ENCODE measurements around the gene VEPH1.
A peak's percentile ranks its signal among the peaks of the same experiment; 100 is the strongest.

Gene VEPH1

DNA sequence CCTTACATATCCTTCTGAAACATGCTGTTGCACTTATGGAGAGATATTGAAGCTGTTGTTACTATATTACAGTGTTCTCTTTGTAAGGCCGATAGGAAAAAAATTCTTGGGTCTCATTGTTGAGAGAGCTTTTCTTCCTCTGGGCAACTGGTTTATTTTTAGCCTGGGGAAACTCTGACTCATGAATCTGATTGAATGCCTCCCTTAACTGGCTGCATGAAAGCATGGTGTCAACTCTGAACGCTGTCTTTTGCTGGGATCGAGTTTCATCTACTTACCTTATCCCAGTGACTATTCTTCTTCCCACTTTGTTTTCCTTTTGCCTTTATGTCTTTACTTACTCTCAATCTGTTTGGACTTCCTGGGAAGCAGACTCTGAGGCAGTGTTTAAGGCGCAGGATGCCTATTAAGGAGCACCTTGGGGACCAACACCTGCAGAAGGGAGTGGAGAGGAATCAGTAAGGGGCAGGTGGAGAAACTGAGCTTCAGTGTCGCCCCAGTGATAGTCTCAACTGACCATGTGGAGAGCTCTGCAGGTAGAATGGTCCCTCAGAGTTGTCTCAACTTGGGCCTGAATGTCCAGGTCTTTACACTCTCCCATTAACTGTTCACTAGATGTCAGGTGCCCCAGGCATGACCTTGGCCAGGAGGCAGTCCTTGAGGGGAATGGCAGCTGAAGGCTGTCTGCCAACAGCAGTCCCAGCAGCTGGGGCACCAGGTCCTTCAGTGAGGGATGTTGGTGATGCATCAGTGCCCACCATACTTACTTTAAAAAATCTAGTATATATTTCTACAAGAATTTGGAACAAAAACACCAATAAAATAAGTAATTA lies 254.4 kb downstream of the VEPH1 start:
- DNase-seq, result no peak

DNA sequence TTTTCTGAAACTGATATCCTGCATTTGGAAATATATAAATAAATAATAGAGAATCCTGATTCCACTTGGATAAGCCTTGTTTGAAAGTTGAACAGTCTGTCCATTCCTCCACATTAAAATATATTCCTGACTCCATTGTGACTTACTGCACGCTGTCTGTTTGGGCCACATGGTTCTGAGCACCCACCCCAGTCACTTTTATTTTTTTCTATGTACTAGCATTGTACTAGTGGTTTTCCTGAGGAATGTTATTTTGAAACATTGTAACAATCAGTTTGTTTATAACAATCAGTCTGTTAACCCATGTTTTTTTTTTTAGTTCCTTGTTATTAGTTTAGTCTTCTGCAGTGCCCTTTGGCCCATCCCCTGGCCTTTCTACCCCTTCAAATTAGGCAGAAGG lies 255.8 kb downstream of the VEPH1 start:
- DNase-seq, result no peak

DNA sequence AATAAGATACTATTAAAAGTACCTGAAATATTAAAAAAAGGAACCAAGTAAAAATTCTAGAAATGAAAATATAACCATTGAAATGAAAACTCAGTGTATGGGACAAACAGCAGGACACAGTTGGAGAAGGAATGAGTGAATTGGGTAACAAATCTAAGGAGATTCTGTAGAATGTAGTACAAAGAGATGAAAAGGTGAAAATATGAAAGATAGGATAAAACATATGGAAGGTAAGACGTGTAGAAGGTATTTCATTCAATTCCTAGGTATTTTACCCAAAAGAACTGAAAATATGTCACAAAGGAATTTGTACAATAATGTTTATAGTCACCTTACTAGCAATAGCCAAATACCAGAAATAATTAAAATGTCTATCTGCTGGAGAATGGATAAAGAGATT lies 260.4 kb downstream of the VEPH1 start:
- DNase-seq, result no peak

DNA sequence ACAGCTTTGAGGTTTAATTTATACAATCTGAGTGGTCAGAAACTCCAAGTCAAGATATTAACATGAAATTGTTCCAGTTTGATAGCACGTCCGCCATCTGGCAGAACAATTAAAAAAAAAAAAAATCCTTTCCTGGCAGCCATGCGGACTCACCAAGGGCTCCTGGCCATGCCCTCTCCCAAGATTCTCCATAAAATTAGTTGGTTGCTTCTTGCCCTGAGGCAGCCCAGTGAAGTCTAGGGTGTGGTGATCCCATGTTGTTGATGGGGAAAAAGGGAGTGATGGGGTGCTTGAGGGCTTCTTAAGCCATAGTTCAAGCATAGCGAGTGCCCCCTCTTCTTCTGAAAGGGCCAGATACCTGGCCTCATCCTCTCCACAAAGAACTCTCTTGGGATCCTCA lies 261.6 kb downstream of the VEPH1 start:
- no peak for DNase-seq

DNA sequence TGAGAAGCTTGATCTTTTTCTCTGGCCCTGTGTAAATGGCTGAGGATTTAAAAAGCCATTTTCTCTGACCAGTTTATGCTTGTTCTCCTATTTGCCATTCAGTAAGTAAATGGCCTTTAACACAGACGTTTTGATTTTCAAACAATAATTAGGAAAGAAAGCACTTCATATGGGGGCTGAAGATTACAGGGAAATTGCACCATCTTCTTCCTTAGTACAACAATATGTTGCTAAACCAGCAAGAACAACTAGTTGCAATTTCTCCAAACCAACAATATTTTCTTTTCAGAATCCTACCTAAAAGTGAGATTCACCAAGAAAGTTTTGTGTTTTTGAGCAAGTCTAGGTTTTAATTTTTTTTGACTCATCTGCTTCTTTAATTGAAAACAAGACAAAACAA lies 262.8 kb downstream of the VEPH1 start:
- no peak for DNase-seq

DNA sequence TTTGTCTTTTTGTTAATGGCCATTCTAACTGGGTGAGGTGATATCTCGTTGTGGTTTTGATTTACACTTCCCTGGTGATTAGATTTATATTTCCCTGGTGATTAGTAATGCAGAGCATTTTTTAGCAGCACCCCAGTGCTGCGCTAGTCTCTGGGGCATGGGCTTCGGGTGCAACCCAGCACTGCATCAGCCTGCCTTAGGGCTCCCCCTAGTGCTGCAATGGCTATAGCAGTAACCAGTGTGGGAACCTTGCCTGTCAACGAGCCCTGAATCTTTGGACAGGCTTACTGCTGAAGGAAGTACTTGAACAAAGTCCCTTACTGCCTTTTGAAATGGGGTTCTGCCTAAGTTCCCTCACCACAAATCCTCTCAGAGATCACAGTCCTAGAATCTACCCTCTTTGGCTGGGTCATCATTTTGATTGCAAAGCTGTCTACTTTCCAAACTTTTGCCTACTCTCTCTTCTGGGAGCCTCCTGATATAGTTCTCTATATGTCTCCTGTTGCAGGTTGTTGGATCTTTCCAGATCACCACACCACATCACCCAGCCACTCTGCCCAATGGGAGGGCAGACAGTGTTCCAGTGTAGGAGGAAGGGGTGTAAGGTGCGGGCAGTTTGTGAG lies 264.0 kb downstream of the VEPH1 start:
- peak; percentile 65 for DNase-seq

DNA sequence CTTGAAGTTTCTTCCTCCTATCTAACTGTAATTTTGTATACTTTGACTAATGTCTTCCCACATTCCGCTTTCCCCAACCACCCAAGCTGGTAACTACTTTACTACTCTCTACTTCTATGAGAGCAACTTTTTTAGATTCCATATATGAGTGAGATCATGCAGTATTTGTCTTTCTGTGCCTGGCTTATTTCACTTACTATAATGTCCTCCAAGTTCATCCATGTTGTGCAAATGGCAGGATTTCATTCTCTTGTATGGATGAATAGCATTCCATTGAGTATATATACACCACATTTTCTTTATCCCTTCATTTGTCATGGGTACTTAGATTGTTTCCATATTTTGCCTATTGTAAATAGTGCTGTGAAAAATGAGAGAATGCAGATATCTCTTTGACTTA lies 264.8 kb downstream of the VEPH1 start:
- no peak for DNase-seq

DNA sequence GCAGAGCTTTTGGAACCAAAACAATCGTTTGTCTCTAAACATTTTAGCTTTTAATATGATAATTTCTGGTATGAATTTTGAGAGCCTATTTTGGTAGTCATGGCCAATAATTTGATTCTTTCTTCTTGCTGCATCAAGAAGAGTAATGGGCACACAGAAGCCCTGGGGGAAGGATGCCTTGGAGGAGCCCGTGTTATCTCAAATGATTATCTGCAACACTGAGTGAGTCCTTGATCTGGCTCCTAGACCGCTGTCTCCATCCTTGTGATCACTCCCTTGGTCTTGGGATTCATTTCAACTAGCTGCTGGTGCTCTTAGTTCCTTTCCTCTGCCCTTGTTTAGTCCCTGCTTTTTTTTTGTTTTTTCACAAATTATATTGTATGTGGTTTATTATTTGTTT lies 265.3 kb downstream of the VEPH1 start:
- no peak for DNase-seq

DNA sequence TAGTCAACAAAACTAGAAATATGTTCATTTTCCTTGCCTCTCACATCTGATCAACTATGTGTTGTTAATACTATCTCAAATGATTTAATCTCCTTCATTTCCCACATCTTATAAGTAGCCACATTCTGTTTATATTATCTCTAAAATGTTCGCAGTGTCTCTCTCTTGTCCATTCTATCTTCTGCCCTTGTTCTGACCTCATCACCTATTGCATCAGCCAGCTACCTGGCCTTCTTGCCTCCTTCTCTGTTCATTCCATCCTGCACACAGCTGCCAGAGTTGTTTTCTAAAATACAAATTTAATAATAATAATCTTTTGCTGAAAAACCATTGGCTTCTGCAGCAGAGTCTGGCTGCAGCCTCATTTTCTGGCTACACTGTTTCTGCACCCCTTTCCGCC lies 267.9 kb downstream of the VEPH1 start:
- DNase-seq, result no peak

DNA sequence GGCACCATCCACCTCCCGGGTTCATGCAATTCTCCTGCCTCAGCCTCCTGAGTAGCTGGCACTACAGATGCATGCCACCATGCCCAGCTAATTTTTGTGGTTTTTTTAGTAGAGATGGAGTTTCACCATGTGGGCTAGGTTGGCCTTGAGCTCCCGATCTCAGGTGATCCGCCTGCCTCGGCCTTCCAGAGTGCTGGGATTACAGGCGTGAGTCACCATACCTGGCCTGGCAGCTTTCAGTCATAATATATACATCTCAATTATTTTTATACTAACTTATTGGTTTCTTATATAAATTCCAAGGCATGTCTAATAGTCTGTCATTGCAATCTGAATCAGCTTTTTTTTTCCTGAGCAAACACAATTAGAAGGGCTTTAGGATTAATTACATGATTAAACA lies 269.3 kb downstream of the VEPH1 start:
- no peak for DNase-seq

DNA sequence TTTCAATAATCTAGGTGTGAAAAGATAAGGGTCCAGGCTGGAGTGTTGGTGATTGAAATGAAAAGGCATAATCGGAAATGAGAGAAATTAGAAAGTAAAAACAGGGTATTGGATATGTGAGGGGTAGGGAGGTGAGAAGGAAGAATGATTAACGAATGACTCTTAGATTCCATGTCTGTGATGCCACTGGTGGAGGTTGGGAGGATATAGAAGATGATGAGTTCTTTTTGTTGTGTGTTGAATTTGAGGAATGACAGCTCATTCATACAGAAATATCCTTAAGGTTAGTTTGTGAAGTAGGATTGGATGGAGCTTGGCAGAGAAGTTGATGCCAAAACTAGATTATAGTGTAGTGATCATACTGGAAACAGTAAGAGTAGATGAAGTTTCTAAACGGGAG lies 271.1 kb downstream of the VEPH1 start:
- no peak for DNase-seq

DNA sequence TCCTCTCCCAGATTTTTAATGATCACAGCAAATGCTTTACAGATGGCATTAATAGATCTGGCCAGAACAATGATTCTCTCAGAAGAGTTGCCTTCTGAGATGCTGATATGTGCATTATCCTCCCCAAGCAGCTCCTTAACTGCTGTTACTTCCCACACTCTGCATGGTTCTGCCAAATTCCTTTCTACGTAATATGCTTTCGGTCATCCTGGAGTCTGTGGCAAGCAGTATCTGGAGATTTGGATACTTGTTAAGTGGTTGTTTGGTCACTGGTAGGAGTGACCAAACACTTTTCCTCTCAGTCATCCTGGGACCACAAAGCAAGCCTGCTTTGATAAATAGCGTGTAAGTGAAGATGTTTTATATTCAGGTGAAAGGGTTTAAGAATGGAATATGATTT lies 272.1 kb downstream of the VEPH1 start:
- DNase-seq, result no peak

DNA sequence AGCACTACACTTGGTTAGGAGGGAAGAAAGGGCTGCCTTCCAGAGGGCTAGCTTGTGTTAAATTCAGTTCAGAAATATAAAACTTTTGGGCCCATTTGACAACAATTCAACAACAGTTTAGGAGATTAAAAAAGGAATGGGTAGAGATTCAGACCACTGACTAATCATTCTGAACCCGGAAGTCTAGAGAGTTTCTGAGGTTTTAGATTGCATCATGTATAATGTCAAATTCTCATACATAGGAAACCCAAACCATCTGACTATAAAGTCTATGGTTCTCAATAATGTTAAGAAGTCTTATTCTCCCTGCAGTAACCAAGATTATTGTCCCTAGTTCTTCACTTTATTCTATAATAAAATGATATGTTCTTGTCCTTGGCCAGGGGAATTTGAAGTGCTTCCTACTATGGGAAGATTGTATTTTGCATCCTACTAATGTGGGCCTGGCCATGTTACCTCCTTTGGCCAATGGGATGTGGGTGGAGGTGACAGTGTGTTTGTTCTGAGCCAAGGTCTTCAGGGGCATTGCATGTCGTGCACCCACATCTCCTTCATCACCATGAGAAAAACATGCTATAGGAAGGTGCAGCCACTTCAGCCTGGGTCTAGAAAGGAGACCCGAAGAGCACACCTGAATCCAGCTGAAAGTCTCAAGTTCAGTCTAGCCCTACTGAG lies 276.9 kb downstream of the VEPH1 start:
- no peak for DNase-seq

DNA sequence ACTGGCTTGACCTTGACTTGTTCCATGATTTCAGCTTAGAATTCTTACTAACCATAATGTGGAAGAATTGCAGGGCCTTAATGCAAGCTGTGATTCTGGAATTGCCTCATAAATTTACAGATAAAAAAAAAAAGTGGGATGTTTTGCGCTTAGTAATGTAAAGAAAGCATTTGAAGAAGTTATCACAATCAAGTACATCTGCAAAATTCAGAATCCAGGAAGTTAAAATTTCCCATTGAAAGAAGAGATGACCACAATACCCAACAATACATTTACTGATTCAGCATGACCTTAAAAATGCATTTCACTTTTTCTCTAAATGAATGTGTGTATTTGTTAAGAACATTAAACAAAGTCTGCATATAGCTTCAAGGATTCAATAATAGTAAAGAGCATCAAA lies 278.2 kb downstream of the VEPH1 start:
- no peak for DNase-seq

DNA sequence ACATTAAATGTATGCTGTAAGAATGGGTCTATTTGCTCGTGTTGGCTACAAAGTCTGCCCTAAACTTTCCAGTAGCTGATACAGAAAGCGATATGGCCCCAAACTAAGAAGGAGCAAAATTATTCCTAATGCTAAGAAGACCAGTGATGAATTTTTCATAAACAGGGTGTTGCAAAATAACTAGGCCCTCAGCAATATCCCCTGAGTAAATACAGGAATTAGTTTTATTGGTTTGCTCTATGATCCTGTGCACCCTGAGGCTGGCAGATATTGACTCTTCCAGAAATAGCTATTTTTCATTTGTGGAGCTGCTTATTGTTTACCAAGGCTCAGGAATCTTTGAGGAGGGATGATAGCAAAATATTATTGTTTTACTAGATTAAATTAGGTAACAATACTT lies 282.3 kb downstream of the VEPH1 start:
- DNase-seq, result no peak

DNA sequence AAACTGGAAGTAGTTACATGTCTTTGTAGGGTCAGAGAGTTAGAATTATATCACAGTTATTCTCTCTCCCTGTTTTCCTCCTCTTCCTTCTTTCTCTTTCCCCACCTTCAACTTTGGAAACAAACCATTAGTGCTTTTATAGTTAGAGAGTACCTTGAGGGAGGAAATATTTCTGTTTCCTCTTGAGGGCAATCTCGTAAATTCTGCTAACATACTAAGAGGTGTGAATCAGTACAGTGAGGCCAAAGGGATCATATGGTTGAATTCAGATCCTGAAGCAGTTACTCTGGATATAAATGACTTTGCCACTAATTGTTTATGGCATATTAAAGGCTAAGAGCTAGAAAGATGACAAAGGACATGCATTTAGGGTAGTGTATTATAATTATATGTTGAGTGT lies 283.0 kb downstream of the VEPH1 start:
- DNase-seq, result no peak

DNA sequence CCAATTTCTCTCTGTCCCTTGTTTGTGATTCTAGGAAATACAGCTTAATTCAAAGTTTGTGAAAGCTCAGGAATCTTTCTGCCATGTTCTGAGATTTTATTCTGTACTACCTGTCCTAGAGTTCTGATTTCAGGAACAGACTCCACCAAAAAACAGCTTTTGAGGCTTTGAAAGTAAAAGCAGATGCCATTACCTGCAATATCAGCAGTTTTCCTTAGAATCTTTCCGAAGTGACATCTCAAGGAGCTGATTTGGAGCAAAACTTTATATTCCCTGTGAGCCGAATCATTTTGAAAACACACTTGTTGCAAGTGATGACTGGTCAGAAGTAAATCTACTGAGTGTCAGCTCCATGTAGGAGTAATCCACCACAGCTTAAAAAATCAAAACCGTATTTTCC lies 284.0 kb downstream of the VEPH1 start:
- DNase-seq, result no peak
